HCT116 (cell line): Measurements from ENCODE around the gene ELK3. TPM values are rescaled to one million over a fixed set of nuclear protein-coding genes. Genes with fewer than 3 reads are reported as not detected.

Experiments
- ATAC-seq: fragments of 200-7000 bp; cut with Tn5 transposase; 2 replicates; pipeline ENCODE4 v1.9.1; 2020; ENCODE audit warnings: mild to moderate bottlenecking, moderate library complexity
- BruUV-seq: library from RNA; stranded (reverse); fragments of 400-500 nt; replicated peaks from 2 replicates; lab custom pipeline; 2021; lab: Mats Ljungman, UMichigan
- CTCF ChIA-PET: fragments of 300-600 bp; sonication (Branson Sonifier 250); formaldehyde crosslinking; loops from one replicate; lab custom pipeline; 2021; ENCODE audit warnings: antibody characterized with exemption; lab: Charles Lee
- POLR2A ChIA-PET: fragments of 300-600, 350-600 bp; sonication (Branson Sonifier 250); formaldehyde crosslinking; loops from one replicate; lab custom pipeline; 2021; ENCODE audit warnings: antibody characterized with exemption; lab: Charles Lee
- RAD21 ChIA-PET, 2 experiments: fragments of 300-600 bp; sonication (Branson Sonifier 250); formaldehyde crosslinking; loops; one replicate each; lab custom pipeline; 2023; ENCODE audit warnings: low total read pairs in 2 of 2; ENCODE audit not compliant: uncharacterized antibody in 2 of 2, unreplicated experiment in 2 of 2, low non-redundant PET in 1 of 2; lab: Charles Lee
- DNase-seq: peaks from one replicate; pipeline ENCODE4 v3.0.0-alpha.2; 2010; ENCODE audit warnings: low read depth, low spot score
- H2AFZ ChIP-seq: fragments of 200-600 bp; shearing (Covaris generic), sonication (generic); 2 replicates; pipeline ENCODE4 v1.6.1; 2017; ENCODE audit warnings: low read depth, mixed run types, mixed read lengths, antibody characterized with exemption, low read length; ENCODE audit not compliant: poor library complexity, severe bottlenecking
- H3K27ac ChIP-seq: 2 replicates; pipeline ENCODE4 v1.5.1; 2012; ENCODE audit warnings: low read depth, low read length
- H3K27me3 ChIP-seq: fragments of 200-600 bp; sonication (generic); 2 replicates; pipeline ENCODE4 v1.6.1; 2016; ENCODE audit warnings: mixed run types, low read length, mixed read lengths; ENCODE audit not compliant: insufficient read depth
- H3K36me3 ChIP-seq, 2 experiments: fragments of 200-500 bp in 1 of 2; fragments of 200-600 bp in 1 of 2; sonication (Bioruptor generic) in 1 of 2; sonication (generic) in 1 of 2; 2 replicates each; pipeline versions ENCODE4 v1.5.1 to v1.6.1; 2014 to 2016; ENCODE audit warnings: low read length in 2 of 2, inconsistent platforms in 1 of 2, mixed read lengths in 1 of 2, mixed run types in 1 of 2; ENCODE audit not compliant: insufficient read depth in 2 of 2, control insufficient read depth in 1 of 2
- H3K4me1 ChIP-seq, 2 experiments: fragments of 200-600 bp in 1 of 2; sonication (generic) in 1 of 2; 2 replicates each; pipeline versions ENCODE4 v1.5.1 to v1.6.1; 2012 to 2017; ENCODE audit warnings: low read length in 2 of 2, inconsistent platforms in 1 of 2, mild to moderate bottlenecking in 1 of 2, mixed read lengths in 1 of 2, mixed run types in 1 of 2, moderate library complexity in 1 of 2; ENCODE audit not compliant: insufficient read depth in 2 of 2, control insufficient read depth in 1 of 2
- H3K4me2 ChIP-seq: fragments of 200-600 bp; sonication (generic); 2 replicates; pipeline ENCODE4 v1.6.1; 2017; ENCODE audit warnings: mixed run types, low read length, mixed read lengths
- H3K4me3 ChIP-seq, 2 experiments: fragments of 200-600 bp in 1 of 2; sonication (generic) in 1 of 2; replicated peaks in 1 of 2; 2 replicates each; pipeline ENCODE4 v1.5.1; 2011 to 2016; ENCODE audit warnings: low read length in 2 of 2, control low read depth in 1 of 2, low read depth in 1 of 2, mild to moderate bottlenecking in 1 of 2, mixed read lengths in 1 of 2, mixed run types in 1 of 2
- H3K79me2 ChIP-seq: fragments of 200-600 bp; sonication (generic); 2 replicates; pipeline ENCODE4 v1.6.1; 2017; ENCODE audit warnings: mild to moderate bottlenecking, mixed run types, low read length, moderate library complexity, mixed read lengths; ENCODE audit not compliant: insufficient read depth
- H3K9ac ChIP-seq: fragments of 200-600 bp; sonication (generic); 2 replicates; pipeline ENCODE4 v1.6.1; 2016; ENCODE audit warnings: low read length, mixed read lengths
- H3K9me2 ChIP-seq: fragments of 200-600 bp; sonication (generic), shearing (Covaris generic); 2 replicates; pipeline ENCODE4 v1.6.1; 2017; ENCODE audit warnings: mixed run types, mild to moderate bottlenecking, moderate library complexity; ENCODE audit not compliant: insufficient read depth
- H3K9me3 ChIP-seq, 2 experiments: fragments of 200-500 bp in 1 of 2; fragments of 200-600 bp in 1 of 2; sonication (Bioruptor generic) in 1 of 2; sonication (generic) in 1 of 2; 2 replicates each; pipeline ENCODE4 v1.6.1; 2014 to 2017; ENCODE audit warnings: low read length in 2 of 2, mixed read lengths in 2 of 2, inconsistent platforms in 1 of 2, low read depth in 1 of 2, mild to moderate bottlenecking in 1 of 2, mixed run types in 1 of 2, moderate library complexity in 1 of 2; ENCODE audit not compliant: control insufficient read depth in 1 of 2, insufficient read depth in 1 of 2
- H4K20me1 ChIP-seq: fragments of 200-600 bp; sonication (generic), shearing (Covaris generic); 2 replicates; pipeline ENCODE4 v1.6.1; 2017; ENCODE audit warnings: mixed run types, mild to moderate bottlenecking, moderate library complexity; ENCODE audit not compliant: insufficient read depth
- CBX3 ChIP-seq: IDR thresholded peaks from 2 replicates; pipeline ENCODE4 v1.6.1; 2012; ENCODE audit warnings: low read depth
- CEBPB ChIP-seq: IDR thresholded peaks from 2 replicates; pipeline ENCODE4 v1.6.1; 2012; ENCODE audit warnings: low read depth
- EGR1 ChIP-seq: IDR thresholded peaks from 2 replicates; pipeline ENCODE4 v1.6.1; 2012; ENCODE audit warnings: low read depth
- EZH2 ChIP-seq: fragments of 200-600 bp; sonication (generic); IDR thresholded peaks from 2 replicates; pipeline ENCODE4 v1.6.1; 2017; ENCODE audit warnings: antibody characterized with exemption, mixed run types
- FOSL1 ChIP-seq: IDR thresholded peaks from 2 replicates; pipeline ENCODE4 v1.6.1; 2012; ENCODE audit warnings: low read depth
- MAX ChIP-seq: IDR thresholded peaks from 2 replicates; pipeline ENCODE4 v1.6.1; 2012
- POLR2A ChIP-seq: IDR thresholded peaks from 2 replicates; pipeline ENCODE4 v1.7.0; 2011; ENCODE audit warnings: borderline replicate concordance; ENCODE audit not compliant: insufficient read depth, insufficient read length; ENCODE audit errors: extremely low read depth
- POLR2AphosphoS5 ChIP-seq: IDR thresholded peaks from 2 replicates; pipeline ENCODE4 v1.6.1; 2011; ENCODE audit warnings: mild to moderate bottlenecking, low read depth, low read length, moderate library complexity
- SIN3A ChIP-seq: IDR thresholded peaks from 2 replicates; pipeline ENCODE4 v1.6.1; 2012; ENCODE audit warnings: low read depth
- ZBTB33 ChIP-seq: IDR thresholded peaks from 2 replicates; pipeline ENCODE4 v1.6.1; 2011; ENCODE audit warnings: mild to moderate bottlenecking, low read length, moderate library complexity; ENCODE audit not compliant: insufficient replicate concordance; ENCODE audit errors: extremely low read depth
- ZFX ChIP-seq: fragments of 450-650 bp; IDR thresholded peaks from 2 replicates; pipeline ENCODE4 v1.6.1; 2017
- intact Hi-C: fragments of 100-400 bp; cut with micrococcal nuclease; formaldehyde crosslinking; loops from 2 replicates; pipeline ENCODE4 v1.10.0; 2022
- total RNA-seq: library from RNA; stranded (reverse); gene quantifications from one replicate; pipeline ENCODE4 v1.2.1, GENCODE V29; 2021; ENCODE audit not compliant: unreplicated experiment

The ELK3 gene
- total RNA-seq, 1 experiment from 2014 or later = 45.6 TPM

- peaks cover 45% of the 10 kb centered on the region for H3K79me2 ChIP-seq
- no peak overlapping the region for H3K9ac ChIP-seq
- DNase-seq (no peak), ATAC-seq (no peak)
- no TSS peak for BruUV-seq
- H4K20me1 ChIP-seq = peaks cover 8% of the 10 kb centered on the region; the same call in 1 of the 2 replicates
- H3K9me2 ChIP-seq = no peaks in the 10 kb centered on the region
- ChIA-PET CTCF (no interaction called here), RAD21 (no interaction called here), POLR2A (no interaction called here)
- H3K4me2 ChIP-seq = no peak overlapping the region
- H3K36me3 ChIP-seq = peaks cover 5 to 24% of the 10 kb centered on the region in 2 experiments; a peak in 3 of 4 replicates
- no peaks in the 10 kb centered on the region for H3K4me1 ChIP-seq
- TF ChIP-seq EZH2 = no peak
- no peak for TF ChIP-seq ZFX
- no peak for TF ChIP-seq CBX3
- TF ChIP-seq POLR2AphosphoS5 = no peak
- TF ChIP-seq POLR2A = no peak
- TF ChIP-seq CEBPB = no peak
- TF ChIP-seq ZBTB33 = no peak
- no peak for TF ChIP-seq EGR1
- TF ChIP-seq SIN3A = no peak
- TF ChIP-seq FOSL1 = no peak
- TF ChIP-seq MAX = no peak
- H3K9me3 ChIP-seq = no peaks in the 10 kb centered on the region
- no peak overlapping the region for H3K27ac ChIP-seq
- no peak overlapping the region for H2AFZ ChIP-seq
- intact Hi-C loops = no loop called here
- H3K4me3 ChIP-seq = no peak overlapping the region
- no peaks in the 10 kb centered on the region for H3K27me3 ChIP-seq
Observed at GRCh38 chr12:96261557-96261956, 67.4 kb downstream of the ELK3 start.
